Measurements from ENCODE around the gene PTPRE. TPM values are rescaled to one million over a fixed set of nuclear protein-coding genes. Genes with fewer than 3 reads are reported as not detected.

PTPRE gene
- total RNA-seq, 1 donor from 2014 or later, result 1.6 TPM

- no peak for ATAC-seq
Measured at GRCh38 chr10:128110339-128110738, 203.4 kb downstream of the PTPRE start.

GRCh38 chr10:128111696-128112095 lies 204.8 kb downstream of the PTPRE start:
- no peak for DNase-seq (ENCODE audit: low spot score)
- no peak for ATAC-seq

More at GRCh38 chr10:128110339-128110738, 203.4 kb downstream of the PTPRE start:
- DNase-seq (ENCODE audit: low spot score), result no peak

GRCh38 chr10:128113026-128113425 lies 206.1 kb downstream of the PTPRE start:
- ATAC-seq (no peak), DNase-seq (ENCODE audit: low spot score) (no peak)

- ATAC-seq, result no peak
- DNase-seq (ENCODE audit: low spot score), result no peak
Measured at GRCh38 chr10:128114901-128115300, 208.0 kb downstream of the PTPRE start.

GRCh38 chr10:128115356-128115755 lies 208.5 kb downstream of the PTPRE start:
- DNase-seq (ENCODE audit: low spot score) (no peak), ATAC-seq (no peak)

- ATAC-seq (no peak), DNase-seq (ENCODE audit: low spot score) (no peak)
Measured at GRCh38 chr10:128116187-128116586, 209.3 kb downstream of the PTPRE start.

GRCh38 chr10:128116851-128117615 lies 210.1 kb downstream of the PTPRE start:
- ATAC-seq (no peak), DNase-seq (ENCODE audit: low spot score) (no peak)

- no peak for ATAC-seq
Measured at GRCh38 chr10:128121750-128122412, 215.0 kb downstream of the PTPRE start.

GRCh38 chr10:128122931-128123330 lies 216.0 kb downstream of the PTPRE start:
- DNase-seq (ENCODE audit: low spot score) (no peak), ATAC-seq (no peak)

More at GRCh38 chr10:128121750-128122412, 215.0 kb downstream of the PTPRE start:
- no peak for DNase-seq (ENCODE audit: low spot score)

- ATAC-seq, result no peak
- DNase-seq (ENCODE audit: low spot score), result no peak
Measured at GRCh38 chr10:128123846-128124245, 216.9 kb downstream of the PTPRE start.

GRCh38 chr10:128124813-128125403 lies 218.0 kb downstream of the PTPRE start:
- ATAC-seq (no peak), DNase-seq (ENCODE audit: low spot score) (no peak)

- no peak for DNase-seq (ENCODE audit: low spot score)
Measured at GRCh38 chr10:128125416-128125943, 218.6 kb downstream of the PTPRE start.

GRCh38 chr10:128125944-128126764 lies 219.3 kb downstream of the PTPRE start, which contains the start of gene MKI67:
TSS of gene MKI67 (minus strand) at chr10:128126423. CDS start at chr10:128125667, 756 bp downstream.
- ATAC-seq (peak; percentile 97), DNase-seq (ENCODE audit: low spot score) (peak; percentile 80)

More at GRCh38 chr10:128125416-128125943, 218.6 kb downstream of the PTPRE start:
- ATAC-seq, result peak; percentile 16

GRCh38 chr10:128128582-128128981 lies 221.7 kb downstream of the PTPRE start:
- ATAC-seq (no peak), DNase-seq (ENCODE audit: low spot score) (no peak)

- DNase-seq (ENCODE audit: low spot score) (no peak), ATAC-seq (no peak)
Measured at GRCh38 chr10:128130051-128130450, 223.1 kb downstream of the PTPRE start.

Other genes starting within 250 kb of the PTPRE start
- gene FOXI2, start 169.9 kb upstream of the PTPRE start, total RNA-seq, result not detected
- 25.1 TPM for gene CLRN3, start 14.2 kb upstream of the PTPRE start, total RNA-seq
- gene MKI67, start 219.3 kb downstream of the PTPRE start, total RNA-seq, result 0.70 TPM

All from left lobe of liver (tissue), 2 donors.